Measurements from ENCODE around the gene SLC25A1.

SLC25A1 gene

DNA sequence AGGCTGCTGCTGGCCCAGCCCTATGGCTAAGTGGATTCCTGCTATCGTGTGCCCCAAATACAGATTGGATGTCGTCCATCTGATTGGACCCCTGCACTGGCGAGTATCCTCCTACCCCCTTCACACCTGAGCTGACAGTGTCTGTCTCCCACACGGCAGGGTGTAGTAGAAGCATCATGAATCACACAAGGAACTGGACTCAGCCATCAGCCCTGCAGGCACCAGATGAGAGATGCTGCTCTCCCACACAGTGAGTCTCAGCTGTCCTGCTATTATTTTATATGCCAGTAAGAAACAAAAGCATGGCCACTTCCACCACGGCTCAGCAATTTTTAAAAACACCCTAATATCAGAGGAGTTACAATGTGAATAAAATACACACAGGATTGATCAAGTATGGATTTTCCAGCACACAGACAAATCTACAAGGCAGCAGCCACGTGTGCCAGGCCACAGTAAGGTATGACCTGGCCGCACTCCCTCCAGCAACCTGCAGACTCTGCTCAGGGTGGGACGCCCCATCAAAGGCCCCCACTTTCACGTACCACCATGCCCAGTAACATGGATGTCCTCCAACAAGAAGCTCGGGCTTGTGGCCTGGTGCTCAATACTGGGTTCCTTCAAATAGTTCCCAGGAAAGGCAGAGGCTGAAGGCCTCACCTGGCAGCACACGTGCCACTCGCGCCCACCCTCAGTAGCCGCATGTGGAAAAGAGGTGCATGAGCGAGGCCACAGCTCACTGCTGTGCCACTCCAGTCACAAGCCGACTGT lies 16.4 kb upstream of the SLC25A1 start:
- TF ChIP-seq, protein P1, sequence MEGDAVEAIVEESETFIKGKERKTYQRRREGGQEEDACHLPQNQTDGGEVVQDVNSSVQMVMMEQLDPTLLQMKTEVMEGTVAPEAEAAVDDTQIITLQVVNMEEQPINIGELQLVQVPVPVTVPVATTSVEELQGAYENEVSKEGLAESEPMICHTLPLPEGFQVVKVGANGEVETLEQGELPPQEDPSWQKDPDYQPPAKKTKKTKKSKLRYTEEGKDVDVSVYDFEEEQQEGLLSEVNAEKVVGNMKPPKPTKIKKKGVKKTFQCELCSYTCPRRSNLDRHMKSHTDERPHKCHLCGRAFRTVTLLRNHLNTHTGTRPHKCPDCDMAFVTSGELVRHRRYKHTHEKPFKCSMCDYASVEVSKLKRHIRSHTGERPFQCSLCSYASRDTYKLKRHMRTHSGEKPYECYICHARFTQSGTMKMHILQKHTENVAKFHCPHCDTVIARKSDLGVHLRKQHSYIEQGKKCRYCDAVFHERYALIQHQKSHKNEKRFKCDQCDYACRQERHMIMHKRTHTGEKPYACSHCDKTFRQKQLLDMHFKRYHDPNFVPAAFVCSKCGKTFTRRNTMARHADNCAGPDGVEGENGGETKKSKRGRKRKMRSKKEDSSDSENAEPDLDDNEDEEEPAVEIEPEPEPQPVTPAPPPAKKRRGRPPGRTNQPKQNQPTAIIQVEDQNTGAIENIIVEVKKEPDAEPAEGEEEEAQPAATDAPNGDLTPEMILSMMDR (IDR thresholded peaks at IDR 0.05; ENCODE audit: control insufficient read depth, extremely low read depth, insufficient read depth), result no peak
- no peak overlapping the region for H3K4me3 ChIP-seq (ENCODE audit: low read depth, low read length)
- DNase-seq (ENCODE audit: low read depth), result no peak

- no peak for DNase-seq (ENCODE audit: low read depth)
- H3K4me3 ChIP-seq (ENCODE audit: low read depth, low read length), result no peak overlapping the region
- TF ChIP-seq, protein P1 (IDR thresholded peaks at IDR 0.05; ENCODE audit: control insufficient read depth, extremely low read depth, insufficient read depth), result no peak
Measured at GRCh38 chr22:19193879-19194278, 15.3 kb upstream of the SLC25A1 start.

DNA sequence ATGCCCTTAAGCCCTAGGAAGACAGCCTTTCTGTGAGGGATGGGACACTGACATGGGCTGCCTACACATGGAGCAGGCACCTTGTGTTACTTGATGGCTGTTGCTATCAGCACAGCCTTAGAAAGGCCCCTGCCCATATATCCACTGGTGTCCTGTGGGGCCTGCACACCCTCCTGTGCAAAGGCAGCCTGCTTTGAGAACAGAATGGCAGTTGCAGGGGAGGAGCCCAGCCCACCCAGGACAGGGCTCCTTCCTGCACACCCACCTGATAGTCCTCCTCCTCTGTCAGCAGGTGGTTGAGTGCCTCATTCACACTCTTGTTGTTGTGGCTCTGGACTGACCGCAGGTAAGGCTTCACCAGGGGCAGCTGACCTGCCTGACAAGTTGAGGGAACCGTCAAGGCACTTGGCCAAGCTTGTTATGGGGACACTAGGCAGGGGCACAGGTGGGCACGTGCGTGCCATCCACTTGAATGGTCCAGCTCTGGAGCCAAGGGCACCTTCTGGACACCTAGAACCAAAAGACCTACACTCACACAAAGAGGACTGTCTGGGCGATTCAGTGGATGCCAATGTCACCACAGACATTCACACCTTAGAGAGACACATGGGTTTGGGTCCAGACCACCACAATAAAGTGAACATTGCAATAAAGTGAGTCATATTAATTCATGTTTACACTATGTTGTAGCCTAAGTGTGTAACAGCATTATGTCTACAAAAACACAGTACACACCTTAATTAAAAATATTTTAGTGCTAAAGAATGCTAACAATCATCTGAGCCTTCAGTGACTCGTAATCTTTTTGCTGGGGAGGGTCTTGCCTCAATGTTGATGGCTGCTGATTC lies 9.4 kb upstream of the SLC25A1 start:
- TF ChIP-seq, protein P1 (IDR thresholded peaks at IDR 0.05; ENCODE audit: control insufficient read depth, extremely low read depth, insufficient read depth), result no peak
- no peak for DNase-seq (ENCODE audit: low read depth)
- no peak overlapping the region for H3K4me3 ChIP-seq (ENCODE audit: low read depth, low read length)

DNA sequence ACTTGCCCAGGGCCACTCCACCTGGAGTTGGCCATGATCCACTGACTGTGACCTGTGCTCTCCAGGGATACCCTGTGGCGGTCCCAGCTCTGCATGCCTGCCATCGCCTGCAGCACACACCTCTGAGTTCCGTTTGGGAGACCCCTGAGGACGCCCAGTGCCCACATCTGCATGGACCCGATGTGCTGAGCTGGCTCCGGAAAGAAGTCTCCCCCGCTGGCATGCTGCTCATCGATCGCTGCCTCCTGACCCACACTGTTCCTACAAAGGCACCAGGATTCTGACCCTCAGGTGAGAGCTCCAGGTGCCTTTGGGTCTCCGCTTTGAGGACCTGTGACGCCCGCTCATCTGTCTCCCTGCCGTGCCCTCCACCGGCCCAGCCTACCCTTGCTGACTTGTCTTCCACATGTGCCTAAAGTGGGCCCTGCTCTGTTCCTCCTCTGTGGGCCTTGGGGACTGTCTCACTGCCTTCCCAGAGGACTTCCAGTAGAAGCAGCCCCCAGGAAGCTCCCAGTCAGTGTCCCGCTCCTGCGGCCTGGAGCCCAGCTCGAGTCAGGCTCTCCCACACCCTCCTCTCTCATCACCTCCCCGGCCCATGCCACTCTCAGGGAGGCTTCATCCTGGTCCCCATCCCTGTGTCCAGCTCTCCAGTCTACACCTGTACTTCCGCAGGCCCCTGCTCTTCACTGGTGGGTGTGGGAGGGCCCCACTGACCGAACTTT lies 5.9 kb upstream of the SLC25A1 start:
- TF ChIP-seq, protein P1 (IDR thresholded peaks at IDR 0.05; ENCODE audit: control insufficient read depth, extremely low read depth, insufficient read depth), result no peak
- no peak overlapping the region for H3K4me3 ChIP-seq (ENCODE audit: low read depth, low read length)
- no peak for DNase-seq (ENCODE audit: low read depth)

- DNase-seq (ENCODE audit: low read depth), result no peak
- TF ChIP-seq, protein P1 (IDR thresholded peaks at IDR 0.05; ENCODE audit: control insufficient read depth, extremely low read depth, insufficient read depth), result no peak
- no peak overlapping the region for H3K4me3 ChIP-seq (ENCODE audit: low read depth, low read length)
Measured at GRCh38 chr22:19183216-19183615, 4.7 kb upstream of the SLC25A1 start.

DNA sequence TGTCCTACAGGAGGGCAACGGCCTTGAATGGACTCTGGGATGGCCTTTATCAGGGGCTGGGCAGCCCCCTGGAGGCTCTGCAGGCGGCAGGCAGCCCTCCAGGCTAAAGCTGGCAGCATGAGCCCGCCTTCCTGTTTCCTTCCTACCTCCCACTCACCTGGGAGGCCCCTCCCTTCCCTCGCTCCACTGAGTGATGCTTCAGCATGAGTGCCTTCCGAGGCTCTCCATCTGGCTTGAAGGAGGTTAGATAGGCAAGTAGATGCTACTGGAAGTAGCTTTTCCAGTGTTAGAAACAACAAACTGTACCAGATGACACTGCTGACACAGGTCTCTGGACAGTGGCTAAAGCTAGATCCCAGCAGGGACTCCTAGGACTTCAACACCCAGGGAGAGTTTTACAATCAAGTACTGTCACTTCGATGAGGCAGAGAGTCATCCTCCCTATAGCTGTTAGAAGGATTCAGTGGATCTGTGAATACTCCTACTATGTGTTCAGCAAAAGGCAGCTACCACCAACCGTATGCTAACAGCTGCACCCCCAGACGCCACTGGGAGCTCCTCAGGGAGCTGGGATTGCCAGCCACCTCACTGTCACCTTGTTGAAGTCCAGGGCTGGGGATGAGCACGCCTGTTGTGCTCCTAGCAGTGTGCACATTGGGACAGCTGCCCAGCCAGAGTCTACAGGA lies 4.1 kb upstream of the SLC25A1 start:
- no peak overlapping the region for H3K4me3 ChIP-seq (ENCODE audit: low read depth, low read length)
- DNase-seq (ENCODE audit: low read depth), result no peak

More for the DNA sequence above, 4.1 kb upstream of the SLC25A1 start:
- TF ChIP-seq, protein P1 (IDR thresholded peaks at IDR 0.05; ENCODE audit: control insufficient read depth, extremely low read depth, insufficient read depth), result no peak
